ENCODE data around the gene MAP6. TPM values are rescaled to one million over a fixed set of nuclear protein-coding genes. Genes with fewer than 3 reads are reported as not detected.

Gene MAP6
- total RNA-seq, 4 donors from 2014 or later = 7.9 to 22.1 (median 14.4) TPM

DNA sequence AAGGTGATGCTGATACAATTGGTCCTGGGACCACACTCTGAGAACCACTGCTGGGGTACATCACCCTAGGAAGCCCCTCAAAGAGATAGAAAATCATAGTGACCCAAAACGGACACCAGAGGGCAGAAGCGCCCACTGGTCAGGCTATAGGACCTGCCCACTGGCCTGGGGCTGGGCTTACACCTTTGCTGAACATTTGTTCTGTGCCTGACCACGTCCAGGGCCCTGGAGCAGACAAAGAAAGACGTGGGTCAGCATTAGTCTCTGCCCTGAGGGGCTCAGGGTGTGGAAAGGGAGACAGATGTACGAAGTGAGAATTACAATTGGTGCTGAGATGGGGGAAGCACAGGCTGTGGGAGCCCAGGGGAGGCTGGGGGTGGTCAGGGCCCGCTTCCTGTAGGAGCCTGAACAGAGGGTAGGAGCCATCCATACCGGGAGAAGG is 121.2 kb downstream of the MAP6 start:
- H3K27ac ChIP-seq = peak overlapping the region; percentile 34 to 70
- DNase-seq = peak; percentile 76 to 85
- H3K36me3 ChIP-seq = no peaks in the 10 kb centered on the region
- no peaks in the 10 kb centered on the region for H3K27me3 ChIP-seq
- no peak overlapping the region for H3K4me3 ChIP-seq
- peaks cover 0 to 4% of the 10 kb centered on the region in 2 donors for H3K4me1 ChIP-seq
- TF ChIP-seq, protein P1, sequence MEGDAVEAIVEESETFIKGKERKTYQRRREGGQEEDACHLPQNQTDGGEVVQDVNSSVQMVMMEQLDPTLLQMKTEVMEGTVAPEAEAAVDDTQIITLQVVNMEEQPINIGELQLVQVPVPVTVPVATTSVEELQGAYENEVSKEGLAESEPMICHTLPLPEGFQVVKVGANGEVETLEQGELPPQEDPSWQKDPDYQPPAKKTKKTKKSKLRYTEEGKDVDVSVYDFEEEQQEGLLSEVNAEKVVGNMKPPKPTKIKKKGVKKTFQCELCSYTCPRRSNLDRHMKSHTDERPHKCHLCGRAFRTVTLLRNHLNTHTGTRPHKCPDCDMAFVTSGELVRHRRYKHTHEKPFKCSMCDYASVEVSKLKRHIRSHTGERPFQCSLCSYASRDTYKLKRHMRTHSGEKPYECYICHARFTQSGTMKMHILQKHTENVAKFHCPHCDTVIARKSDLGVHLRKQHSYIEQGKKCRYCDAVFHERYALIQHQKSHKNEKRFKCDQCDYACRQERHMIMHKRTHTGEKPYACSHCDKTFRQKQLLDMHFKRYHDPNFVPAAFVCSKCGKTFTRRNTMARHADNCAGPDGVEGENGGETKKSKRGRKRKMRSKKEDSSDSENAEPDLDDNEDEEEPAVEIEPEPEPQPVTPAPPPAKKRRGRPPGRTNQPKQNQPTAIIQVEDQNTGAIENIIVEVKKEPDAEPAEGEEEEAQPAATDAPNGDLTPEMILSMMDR (IDR thresholded peaks at IDR 0.05) = peak; percentile 93 to 96 (median 94)
- peak in 1 of 2 donors; percentile 10 for TF ChIP-seq POLR2A (IDR thresholded peaks at IDR 0.05)
- intact Hi-C loops (cut with DNase I; ENCODE audit: low total_unique reads) = loop anchor here (5.0 kb wide), 1 partner anchor 35 kb away; no protein-coding TSS in a partner anchor
- no peaks in the 10 kb centered on the region for H3K9me3 ChIP-seq

DNA sequence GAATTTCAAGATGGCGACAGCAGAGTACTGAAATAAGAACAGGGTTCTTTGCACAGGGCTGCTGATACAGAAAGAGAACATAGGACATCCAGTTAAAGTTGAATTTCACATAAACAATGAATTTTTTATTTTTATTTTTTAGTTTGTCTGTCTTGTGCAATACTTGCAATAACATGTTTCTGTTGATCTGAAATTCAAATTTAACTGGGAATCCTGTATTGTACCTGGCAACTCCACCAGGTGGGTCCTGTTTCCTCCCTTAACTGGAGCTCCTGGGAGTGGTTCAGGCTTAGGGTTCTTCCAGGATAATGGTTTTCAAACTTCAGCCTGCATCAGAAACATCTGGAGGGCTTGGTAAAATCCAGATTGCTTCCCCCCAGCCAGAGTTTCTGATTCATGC is 121.7 kb downstream of the MAP6 start:
- H3K27ac ChIP-seq = no peak overlapping the region
- H3K4me1 ChIP-seq = peaks cover 0 to 4% of the 10 kb centered on the region in 2 donors
- H3K27me3 ChIP-seq = no peaks in the 10 kb centered on the region
- no peaks in the 10 kb centered on the region for H3K9me3 ChIP-seq
- no peaks in the 10 kb centered on the region for H3K36me3 ChIP-seq
- H3K4me3 ChIP-seq = no peak overlapping the region
- DNase-seq = no peak
- intact Hi-C loops (cut with DNase I; ENCODE audit: low total_unique reads) = loop anchor here (5.0 kb wide), 1 partner anchor 35 kb away; no protein-coding TSS in a partner anchor
- no peak for TF ChIP-seq POLR2A (IDR thresholded peaks at IDR 0.05)
- TF ChIP-seq, protein P1 (IDR thresholded peaks at IDR 0.05) = no peak

DNA sequence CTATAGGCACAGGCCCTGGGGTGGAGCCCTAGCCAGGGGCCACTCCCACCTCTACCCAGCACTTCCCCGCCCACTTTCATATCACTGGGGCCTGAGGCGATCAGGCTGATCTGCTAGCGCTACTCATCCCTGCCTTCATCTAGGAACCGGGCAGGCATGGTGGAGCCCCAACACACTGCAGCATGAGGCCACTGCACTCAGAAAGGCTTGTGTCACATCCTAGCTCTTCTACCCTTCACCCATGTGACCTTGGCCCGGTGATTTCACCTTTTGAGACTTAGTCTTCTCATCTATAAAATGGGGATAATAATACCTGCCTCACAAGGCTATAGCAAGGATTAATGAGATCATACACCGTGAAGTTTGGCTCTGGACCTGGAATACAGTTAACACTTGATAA is 125.0 kb downstream of the MAP6 start:
- Histone ChIP-seq H3K36me3 (no peaks in the 10 kb centered on the region), H3K9me3 (no peaks in the 10 kb centered on the region), H3K4me1 (peaks cover 0 to 4% of the 10 kb centered on the region in 2 donors), H3K27ac (no peak overlapping the region), H3K4me3 (no peak overlapping the region), H3K27me3 (no peaks in the 10 kb centered on the region)
- DNase-seq = no peak
- TF ChIP-seq, protein P1 (IDR thresholded peaks at IDR 0.05) = no peak
- no peak for TF ChIP-seq POLR2A (IDR thresholded peaks at IDR 0.05)
- intact Hi-C loops (cut with DNase I; ENCODE audit: low total_unique reads) = no loop called here

DNA sequence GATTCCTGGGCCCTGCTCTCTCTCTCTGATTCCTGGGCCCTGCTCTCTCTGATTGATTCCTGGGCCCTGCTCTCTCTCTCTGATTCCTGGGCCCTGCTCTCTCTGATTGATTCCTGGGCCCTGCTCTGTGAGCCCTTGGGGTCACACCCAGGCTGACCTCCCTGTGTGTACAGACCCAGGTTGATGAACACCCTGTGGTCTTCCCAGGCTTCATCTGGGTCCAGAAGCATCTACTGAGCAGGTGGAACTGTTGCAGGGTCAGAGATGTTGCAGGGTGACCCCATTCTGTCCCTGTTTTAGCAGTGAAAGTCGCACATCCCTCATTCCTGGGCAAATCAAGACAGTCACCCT is 126.8 kb downstream of the MAP6 start:
- Histone ChIP-seq H3K9me3 (no peaks in the 10 kb centered on the region), H3K36me3 (no peaks in the 10 kb centered on the region), H3K4me3 (no peak overlapping the region), H3K4me1 (no peaks in the 10 kb centered on the region), H3K27me3 (no peaks in the 10 kb centered on the region), H3K27ac (no peak overlapping the region)
- DNase-seq = no peak
- TF ChIP-seq, protein P1 (IDR thresholded peaks at IDR 0.05) = no peak
- TF ChIP-seq POLR2A (IDR thresholded peaks at IDR 0.05) = no peak
- intact Hi-C loops (cut with DNase I; ENCODE audit: low total_unique reads) = no loop called here

DNA sequence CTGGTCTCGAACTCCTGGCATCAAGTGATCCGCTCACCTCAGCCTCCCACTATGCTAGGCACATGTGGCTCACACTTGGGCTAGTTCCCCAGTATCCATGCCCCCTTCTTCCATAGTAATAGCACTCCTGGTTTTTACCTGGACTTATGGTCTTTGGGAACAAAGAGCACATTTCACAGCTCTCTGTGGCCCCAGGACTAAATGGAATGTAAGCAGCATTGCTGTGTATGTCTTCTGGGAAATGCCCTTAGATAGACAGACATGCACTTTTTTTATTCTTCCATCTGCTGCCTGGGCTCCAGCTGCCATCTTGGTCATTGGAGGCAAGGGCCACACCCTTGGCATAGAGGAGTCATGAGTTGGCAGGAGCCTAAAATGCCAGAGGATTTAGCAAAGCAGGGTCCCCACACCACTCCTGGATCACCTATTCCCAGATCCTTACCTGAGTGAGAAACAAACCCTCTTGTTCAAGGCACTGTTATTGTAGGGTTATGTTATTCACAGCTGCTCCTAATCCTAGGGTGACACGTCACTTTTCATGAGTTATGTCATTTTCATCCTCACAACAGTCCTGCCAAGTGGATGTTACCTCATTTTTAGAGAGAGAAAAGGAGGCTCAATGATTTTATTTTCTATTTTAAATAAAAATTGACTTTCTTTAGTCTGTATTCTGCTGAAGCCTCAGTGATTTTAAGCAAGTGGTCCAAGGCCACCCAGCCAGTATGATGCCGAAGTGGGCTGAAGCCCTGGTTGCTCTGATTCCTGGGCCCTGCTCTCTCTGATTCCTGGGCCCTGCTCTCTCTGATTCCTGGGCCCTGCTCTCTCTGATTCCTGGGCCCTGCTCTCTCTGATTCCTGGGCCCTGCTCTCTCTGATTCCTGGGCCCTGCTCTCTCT is 127.4 kb downstream of the MAP6 start:
- Histone ChIP-seq H3K36me3 (no peaks in the 10 kb centered on the region), H3K9me3 (no peaks in the 10 kb centered on the region), H3K4me3 (no peak overlapping the region), H3K4me1 (no peaks in the 10 kb centered on the region), H3K27me3 (no peaks in the 10 kb centered on the region), H3K27ac (no peak overlapping the region)
- intact Hi-C loops (cut with DNase I; ENCODE audit: low total_unique reads) = no loop called here
- DNase-seq = no peak
- TF ChIP-seq POLR2A (IDR thresholded peaks at IDR 0.05) = no peak
- TF ChIP-seq, protein P1 (IDR thresholded peaks at IDR 0.05) = no peak
